Thymus (tissue), 11 donors: Measurements from ENCODE around the gene TMEFF1. TPM values are rescaled to one million over a fixed set of nuclear protein-coding genes. Genes with fewer than 3 reads are reported as not detected.

Experiments used
- DNase-seq, 9 donors: peaks; one replicate each; pipeline ENCODE4 v3.0.0-alpha.2; 2013; ENCODE audit warnings: low spot score in 9 of 9, low read depth in 6 of 9, missing footprints in 1 of 9
- H3K27ac ChIP-seq, 2 donors: one replicate each; pipeline ENCODE4 v1.5.1; 2013; ENCODE audit warnings: control low read depth in 1 of 2, low read depth in 1 of 2, low read length in 1 of 2, mild to moderate bottlenecking in 1 of 2, moderate library complexity in 1 of 2
- H3K27me3 ChIP-seq, 2 donors: one replicate each; pipeline ENCODE4 v1.5.1; 2013; ENCODE audit warnings: low read length in 1 of 2; ENCODE audit not compliant: control insufficient read depth in 2 of 2, insufficient read depth in 1 of 2
- H3K36me3 ChIP-seq, 2 donors: one replicate each; pipeline ENCODE4 v1.5.1; 2013; ENCODE audit warnings: low read length in 1 of 2, mild to moderate bottlenecking in 1 of 2, moderate library complexity in 1 of 2; ENCODE audit not compliant: control insufficient read depth in 2 of 2, insufficient read depth in 2 of 2
- H3K4me1 ChIP-seq, 2 donors: one replicate each; pipeline ENCODE4 v1.5.1; 2013; ENCODE audit warnings: low read length in 2 of 2; ENCODE audit not compliant: control insufficient read depth in 2 of 2, insufficient read depth in 2 of 2
- H3K4me3 ChIP-seq, 2 donors: one replicate each; pipeline ENCODE4 v1.5.1; 2013; ENCODE audit warnings: low read length in 2 of 2, control low read depth in 1 of 2, mild to moderate bottlenecking in 1 of 2
- H3K9me3 ChIP-seq, 2 donors: one replicate each; pipeline ENCODE4 v1.5.1; 2013; ENCODE audit warnings: low read length in 1 of 2, mild to moderate bottlenecking in 1 of 2; ENCODE audit not compliant: control insufficient read depth in 2 of 2, insufficient read depth in 1 of 2
- WGBS: extraction: QIAGEN DNeasy Blood & Tissue Kit; methylation state at CpG from one replicate; pipeline ENCODE4 v1.1.7; 2013; 5-methylcytosine and 5-hydroxymethylcytosine counted together
- polyA plus RNA-seq: library from polyadenylated mRNA; stranded (reverse); fragments of 200-250 nt; gene quantifications from one replicate; pipeline ENCODE4 v1.2.3, GENCODE V29; 2013
- total RNA-seq: library from RNA; stranded (reverse); fragments of 120-200 nt; gene quantifications from one replicate; pipeline ENCODE4 v1.2.4, GENCODE V29; 2013
- donor health status: healthy.

TMEFF1 gene
- total and polyA plus RNA-seq, 2 donors, result 0.02 to 1.4 TPM

DNA sequence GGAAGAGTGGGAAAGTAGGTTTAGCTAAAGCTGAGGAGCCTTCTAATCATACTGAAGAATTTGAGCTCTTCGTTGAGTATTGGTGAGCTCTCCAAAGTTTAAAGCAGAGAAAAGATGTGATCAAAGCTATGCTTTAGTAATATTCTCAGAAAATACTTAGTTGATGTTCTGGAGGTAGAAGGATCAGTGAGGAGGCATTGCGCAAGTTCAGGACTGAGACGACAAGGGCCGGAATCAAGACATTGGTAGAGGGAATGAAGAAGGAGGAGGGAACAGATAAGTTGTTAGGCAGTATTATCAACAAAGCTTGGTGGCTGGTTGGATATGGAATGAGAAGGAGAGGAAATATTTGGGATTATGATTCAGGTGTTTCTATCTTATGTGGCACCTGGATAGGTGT, 112.0 kb downstream of the TMEFF1 start:
- no peak for DNase-seq
- peaks cover 0 to 4% of the 10 kb centered on the region in 2 donors for H3K9me3 ChIP-seq
- no peaks in the 10 kb centered on the region for H3K36me3 ChIP-seq
- H3K4me1 ChIP-seq, result no peaks in the 10 kb centered on the region
- no peak overlapping the region for H3K27ac ChIP-seq
- 97% methylated on average over 4 of the region's 4 CpGs for WGBS
- H3K4me3 ChIP-seq, result no peak overlapping the region
- no peaks in the 10 kb centered on the region for H3K27me3 ChIP-seq

DNA sequence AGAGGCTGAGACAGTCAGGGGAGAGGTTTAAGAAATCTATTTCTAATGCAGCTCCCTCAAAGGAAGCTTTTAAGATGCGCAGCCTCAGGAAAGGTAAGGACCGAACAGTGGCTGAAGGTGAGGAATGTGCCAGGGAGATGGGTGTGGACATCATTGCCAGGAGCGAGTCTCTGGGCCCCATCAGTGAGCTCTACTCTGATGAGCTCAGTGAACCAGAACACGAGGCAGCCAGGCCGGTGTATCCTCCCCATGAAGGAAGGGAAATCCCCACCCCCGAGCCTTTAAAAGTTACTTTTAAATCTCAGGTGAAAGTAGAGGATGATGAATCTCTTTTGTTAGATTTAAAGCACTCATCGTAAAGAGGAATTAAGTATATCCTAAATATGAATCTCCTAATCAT, 113.1 kb downstream of the TMEFF1 start:
- no peak for DNase-seq
- 93% methylated on average over 7 of the region's 7 CpGs for WGBS
- no peaks in the 10 kb centered on the region for H3K4me1 ChIP-seq
- no peaks in the 10 kb centered on the region for H3K27me3 ChIP-seq
- peaks cover 0 to 4% of the 10 kb centered on the region in 2 donors for H3K9me3 ChIP-seq
- H3K4me3 ChIP-seq, result no peak overlapping the region
- H3K36me3 ChIP-seq, result no peaks in the 10 kb centered on the region
- no peak overlapping the region for H3K27ac ChIP-seq

DNA sequence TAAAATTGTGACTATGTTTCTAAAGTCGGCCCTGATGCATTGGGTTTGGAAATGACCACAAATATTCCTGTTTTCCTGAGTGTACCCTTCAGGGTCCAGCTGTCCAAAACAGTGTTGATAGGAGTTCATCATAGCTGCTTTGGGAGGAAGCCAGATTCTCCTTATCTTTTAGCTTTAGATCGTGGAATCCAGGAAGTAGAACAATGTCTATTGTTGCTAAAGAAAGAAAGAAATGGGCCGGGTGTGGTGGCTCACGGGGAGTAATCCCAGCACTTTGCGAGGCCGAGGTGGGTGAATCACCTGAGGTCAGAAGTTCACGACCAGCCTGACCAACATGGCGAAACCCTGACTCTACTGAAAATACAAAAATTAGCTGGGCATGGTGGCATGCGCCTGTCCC, 114.4 kb downstream of the TMEFF1 start:
- Histone ChIP-seq H3K9me3 (peaks cover 0 to 4% of the 10 kb centered on the region in 2 donors), H3K4me1 (no peaks in the 10 kb centered on the region), H3K27ac (no peak overlapping the region), H3K36me3 (no peaks in the 10 kb centered on the region), H3K4me3 (no peak overlapping the region), H3K27me3 (no peaks in the 10 kb centered on the region)
- DNase-seq, result no peak
- WGBS, result 93% methylated on average over 9 of the region's 9 CpGs

DNA sequence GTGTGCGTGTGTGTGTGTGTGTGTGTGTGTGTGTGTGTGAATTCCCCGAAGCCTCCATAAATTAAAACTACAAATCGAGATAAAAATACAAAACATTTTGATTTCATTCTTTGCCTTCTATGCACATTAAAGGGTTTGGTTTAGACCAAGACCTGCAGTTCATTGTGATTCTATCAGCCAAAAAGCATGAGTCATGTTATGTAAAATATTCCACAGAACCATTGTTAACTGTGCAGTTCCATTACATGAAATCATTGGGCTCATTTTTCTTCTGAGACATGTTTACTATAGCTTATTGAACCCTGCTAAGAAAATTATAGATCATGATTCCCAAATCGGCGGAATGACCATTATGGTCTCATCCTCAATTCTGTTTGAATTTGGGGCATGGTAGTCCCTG, 116.6 kb downstream of the TMEFF1 start:
- Histone ChIP-seq H3K4me3 (no peak overlapping the region), H3K36me3 (no peaks in the 10 kb centered on the region), H3K9me3 (no peaks in the 10 kb centered on the region), H3K27me3 (no peaks in the 10 kb centered on the region), H3K27ac (no peak overlapping the region), H3K4me1 (no peaks in the 10 kb centered on the region)
- DNase-seq, result no peak
- 93% methylated on average over 5 of the region's 5 CpGs for WGBS

DNA sequence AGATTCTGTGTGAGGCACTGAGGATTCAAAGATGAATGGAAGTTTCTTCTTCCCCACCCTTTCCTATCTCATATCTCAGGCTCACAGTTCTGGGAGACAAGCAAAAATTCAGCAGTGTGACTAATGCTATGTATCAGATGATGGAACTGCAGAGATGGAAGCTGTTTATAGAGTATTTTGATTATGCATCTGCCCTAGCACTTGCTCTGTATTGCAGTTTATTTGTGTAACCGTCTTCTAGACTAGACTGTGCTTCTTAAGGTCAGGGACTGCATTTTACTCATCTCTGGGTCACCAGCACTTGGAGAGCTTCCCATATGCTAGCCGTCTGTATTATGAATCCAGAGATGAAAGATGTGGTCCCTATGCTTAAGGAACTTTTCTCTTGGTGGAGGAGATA, 117.5 kb downstream of the TMEFF1 start:
- no peaks in the 10 kb centered on the region for H3K36me3 ChIP-seq
- DNase-seq, result no peak
- no peaks in the 10 kb centered on the region for H3K9me3 ChIP-seq
- H3K27me3 ChIP-seq, result no peaks in the 10 kb centered on the region
- H3K4me1 ChIP-seq, result no peaks in the 10 kb centered on the region
- no peak overlapping the region for H3K4me3 ChIP-seq
- H3K27ac ChIP-seq, result no peak overlapping the region
- WGBS, result 98% methylated on average over 2 of the region's 2 CpGs

DNA sequence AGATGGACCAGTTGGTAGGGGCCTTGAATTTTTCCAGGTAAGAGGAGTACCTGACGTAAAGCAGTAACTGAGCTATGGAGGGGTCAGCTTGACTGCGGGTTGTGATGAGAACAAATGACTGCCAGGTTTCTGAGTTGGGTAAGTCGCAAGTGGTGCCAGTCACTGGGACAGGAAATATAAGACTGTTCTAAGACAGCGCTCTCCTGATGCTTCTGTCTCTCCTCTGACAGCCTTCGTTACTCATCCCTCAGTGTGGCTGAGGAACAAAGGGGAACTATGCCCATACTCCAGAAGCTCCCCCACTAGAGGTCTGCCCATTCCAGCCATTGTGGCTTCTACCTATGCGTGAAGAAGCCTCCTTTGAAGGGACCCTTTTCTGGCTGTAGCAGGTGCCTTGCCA, 118.2 kb downstream of the TMEFF1 start:
- H3K9me3 ChIP-seq, result no peaks in the 10 kb centered on the region
- no peak for DNase-seq
- no peak overlapping the region for H3K4me3 ChIP-seq
- H3K4me1 ChIP-seq, result no peaks in the 10 kb centered on the region
- no peak overlapping the region for H3K27ac ChIP-seq
- H3K27me3 ChIP-seq, result no peaks in the 10 kb centered on the region
- H3K36me3 ChIP-seq, result no peaks in the 10 kb centered on the region
- WGBS, result 98% methylated on average over 6 of the region's 6 CpGs

DNA sequence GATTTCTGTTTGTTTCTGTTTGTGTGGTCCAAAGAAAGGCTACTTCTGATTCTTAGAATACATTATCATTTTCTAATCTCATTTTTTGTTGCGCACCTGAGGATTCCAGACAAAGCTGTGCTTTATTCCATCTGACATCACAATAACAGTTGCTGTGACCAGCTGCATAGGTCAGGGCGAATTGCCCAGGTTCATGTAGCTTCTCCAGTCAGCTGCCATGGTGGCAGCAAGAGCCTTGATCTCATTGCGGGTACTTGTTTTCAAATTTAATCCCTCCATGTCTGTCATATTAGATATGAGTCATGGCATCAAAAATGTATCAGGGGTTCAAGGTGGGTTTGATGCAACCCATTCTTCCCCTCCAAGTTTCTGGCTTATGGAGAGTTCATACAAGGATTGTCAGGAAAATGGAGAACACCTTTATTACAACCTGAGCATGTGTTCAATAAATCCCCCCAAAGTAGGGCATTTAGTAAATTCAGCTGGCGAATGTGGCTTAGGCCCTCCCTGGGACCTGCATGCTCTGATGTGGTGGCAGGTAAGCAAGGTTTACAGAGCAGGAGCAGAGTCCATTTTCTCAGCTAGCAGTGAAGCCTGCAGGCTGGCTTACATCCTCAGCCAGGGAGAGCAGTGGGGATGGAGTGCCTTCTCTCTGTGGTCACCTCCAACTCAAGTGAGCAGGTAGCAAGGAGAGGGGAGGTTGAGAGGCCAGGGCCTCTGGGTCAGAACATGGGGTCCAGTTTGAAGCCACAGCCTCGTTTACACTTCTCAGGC, 118.9 kb downstream of the TMEFF1 start:
- Histone ChIP-seq H3K4me3 (no peak overlapping the region), H3K9me3 (no peaks in the 10 kb centered on the region), H3K27me3 (peaks cover 0 to 2% of the 10 kb centered on the region in 2 donors), H3K27ac (no peak overlapping the region), H3K4me1 (no peaks in the 10 kb centered on the region), H3K36me3 (no peaks in the 10 kb centered on the region)
- WGBS, result 96% methylated on average over 5 of the region's 5 CpGs
- DNase-seq, result no peak

DNA sequence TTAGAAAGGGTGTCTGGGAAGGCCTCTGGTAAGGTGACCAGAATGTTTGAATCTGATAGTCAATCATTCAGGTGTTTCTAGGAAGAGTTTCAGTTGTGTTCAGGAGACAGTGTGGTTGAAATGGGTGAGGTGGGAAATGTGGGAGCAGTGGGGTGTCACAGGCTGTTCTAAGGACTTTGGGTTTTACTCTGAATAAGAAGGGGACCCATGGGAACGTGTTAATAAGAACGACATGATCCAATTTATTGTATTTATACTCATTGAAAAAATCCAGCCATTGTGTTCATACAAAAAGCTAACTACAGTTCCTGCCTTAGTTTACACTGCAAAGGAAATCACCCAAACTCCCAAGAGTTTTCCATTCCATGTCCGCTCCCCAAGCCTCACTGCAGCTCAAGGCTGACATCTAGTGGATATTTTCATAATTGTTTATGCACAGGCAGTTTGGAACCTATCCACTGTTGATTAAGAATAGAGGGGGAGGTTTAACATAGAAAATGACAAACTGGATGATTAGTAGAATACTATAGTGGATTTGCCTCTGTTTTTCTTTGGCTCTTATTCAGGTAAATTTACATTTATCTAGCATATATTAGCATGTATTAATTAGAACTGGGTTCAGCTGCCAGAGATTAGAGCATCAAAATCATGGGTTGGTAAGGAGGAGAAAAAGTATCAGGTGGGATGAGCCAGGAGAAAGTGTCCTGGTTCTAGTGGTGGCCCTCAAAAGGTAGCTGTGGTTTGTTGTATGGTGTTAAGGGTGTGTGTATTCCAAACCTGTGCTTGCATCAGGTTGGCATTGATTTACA, 122.6 kb downstream of the TMEFF1 start:
- Histone ChIP-seq H3K9me3 (no peaks in the 10 kb centered on the region), H3K36me3 (no peaks in the 10 kb centered on the region), H3K27me3 (peaks cover 0 to 14% of the 10 kb centered on the region in 2 donors), H3K27ac (no peak overlapping the region), H3K4me3 (no peak overlapping the region), H3K4me1 (peaks cover 8 to 13% of the 10 kb centered on the region in 2 donors)
- DNase-seq, result peak in 7 of 9 donors; percentile 18 to 70 (median 43)
- 56% methylated on average over 3 of the region's 3 CpGs for WGBS

DNA sequence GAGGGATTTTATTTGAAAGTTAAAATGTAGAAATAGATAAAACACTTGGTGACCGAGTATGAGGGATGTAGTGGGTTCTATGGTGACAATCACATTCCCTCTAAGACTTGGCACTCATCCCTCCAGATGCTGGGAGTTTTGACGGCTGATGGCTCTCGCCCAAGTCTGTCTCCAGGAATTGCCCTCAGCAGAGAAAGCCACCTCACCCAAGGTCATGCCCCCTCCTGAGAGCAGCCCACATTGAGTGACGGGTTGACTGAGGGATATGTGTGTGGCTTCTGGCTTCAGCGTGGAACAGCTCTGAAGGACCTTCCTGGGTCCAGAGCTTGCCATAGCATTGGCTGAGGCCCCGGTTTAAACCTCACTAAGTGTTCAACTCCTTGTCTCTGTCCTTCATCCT, 124.3 kb downstream of the TMEFF1 start:
- no peak overlapping the region for H3K4me3 ChIP-seq
- no peaks in the 10 kb centered on the region for H3K36me3 ChIP-seq

More for the DNA sequence above, 124.3 kb downstream of the TMEFF1 start:
- Histone ChIP-seq H3K27ac (no peak overlapping the region), H3K4me1 (peaks cover 8 to 13% of the 10 kb centered on the region in 2 donors), H3K9me3 (no peaks in the 10 kb centered on the region), H3K27me3 (peaks cover 0 to 14% of the 10 kb centered on the region in 2 donors)
- no peak for DNase-seq
- WGBS, result 80% methylated on average over 6 of the region's 6 CpGs
